Thyroid gland (tissue), 4 donors: Measurements from ENCODE around the gene BTBD9.

Experiments used
- POLR2A ChIP-seq, 2 donors: fragments of 450-650 bp; IDR thresholded peaks; one replicate each; pipeline ENCODE4 v1.6.1; 2017; ENCODE audit warnings: antibody characterized with exemption in 2 of 2, mild to moderate bottlenecking in 2 of 2, moderate library complexity in 1 of 2
- TF ChIP-seq, protein P1 (sequence below), 6 experiments: fragments of 200-600 bp in 3 of 6; fragments of 450-650 bp in 3 of 6; sonication (generic) in 3 of 6; IDR thresholded peaks; one replicate each; pipeline ENCODE4 v1.5.1; 2016 to 2019; ENCODE audit warnings: antibody characterized with exemption in 6 of 6, mild to moderate bottlenecking in 2 of 6, inconsistent platforms in 1 of 6, moderate library complexity in 1 of 6

DNA sequence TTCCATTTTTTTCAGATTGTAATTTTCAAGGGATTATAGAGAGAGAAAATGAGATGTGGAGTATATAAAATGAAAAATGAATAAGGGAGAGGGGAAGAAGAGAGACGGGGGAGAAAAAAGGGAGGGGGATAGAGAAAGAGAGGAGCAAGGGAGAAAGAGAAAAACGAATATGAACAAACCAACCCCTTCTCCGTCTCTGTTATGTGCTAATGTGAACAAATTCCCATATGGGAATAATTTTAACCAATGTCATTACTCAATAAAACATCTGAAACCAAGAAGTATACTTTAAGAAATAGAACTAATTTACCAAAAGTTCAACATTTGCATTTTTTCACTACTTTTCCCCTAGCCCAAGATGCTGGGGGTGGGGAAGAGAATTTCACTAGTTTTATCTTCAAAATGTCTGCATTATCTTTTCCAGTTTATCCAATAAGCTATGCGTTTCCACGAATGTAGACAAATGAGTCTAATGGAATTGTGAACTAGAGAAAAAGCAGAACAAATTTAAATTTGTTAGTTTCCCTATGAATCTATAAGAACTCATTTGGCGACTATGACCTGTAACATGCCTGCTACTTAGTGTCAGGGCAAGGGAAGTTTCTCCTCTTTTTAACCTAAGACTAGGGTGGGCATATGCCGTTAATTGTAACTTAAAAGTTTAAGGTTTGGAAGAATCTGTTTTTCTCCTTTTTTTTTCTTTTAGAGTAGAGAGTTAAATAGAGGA lies 286.3 kb downstream of the BTBD9 start:
- TF ChIP-seq, protein P1, sequence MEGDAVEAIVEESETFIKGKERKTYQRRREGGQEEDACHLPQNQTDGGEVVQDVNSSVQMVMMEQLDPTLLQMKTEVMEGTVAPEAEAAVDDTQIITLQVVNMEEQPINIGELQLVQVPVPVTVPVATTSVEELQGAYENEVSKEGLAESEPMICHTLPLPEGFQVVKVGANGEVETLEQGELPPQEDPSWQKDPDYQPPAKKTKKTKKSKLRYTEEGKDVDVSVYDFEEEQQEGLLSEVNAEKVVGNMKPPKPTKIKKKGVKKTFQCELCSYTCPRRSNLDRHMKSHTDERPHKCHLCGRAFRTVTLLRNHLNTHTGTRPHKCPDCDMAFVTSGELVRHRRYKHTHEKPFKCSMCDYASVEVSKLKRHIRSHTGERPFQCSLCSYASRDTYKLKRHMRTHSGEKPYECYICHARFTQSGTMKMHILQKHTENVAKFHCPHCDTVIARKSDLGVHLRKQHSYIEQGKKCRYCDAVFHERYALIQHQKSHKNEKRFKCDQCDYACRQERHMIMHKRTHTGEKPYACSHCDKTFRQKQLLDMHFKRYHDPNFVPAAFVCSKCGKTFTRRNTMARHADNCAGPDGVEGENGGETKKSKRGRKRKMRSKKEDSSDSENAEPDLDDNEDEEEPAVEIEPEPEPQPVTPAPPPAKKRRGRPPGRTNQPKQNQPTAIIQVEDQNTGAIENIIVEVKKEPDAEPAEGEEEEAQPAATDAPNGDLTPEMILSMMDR (IDR thresholded peaks at IDR 0.05) = no peak
- no peak for TF ChIP-seq POLR2A (IDR thresholded peaks at IDR 0.05)
